Osteocyte (in vitro differentiated cells): ENCODE data around the gene CPEB3. TPM values are rescaled to one million over a fixed set of nuclear protein-coding genes. Genes with fewer than 3 reads are reported as not detected.

Experiments
- DNase-seq: peaks from one replicate; pipeline ENCODE4 v3.0.0; 2021; ENCODE audit warnings: mixed read lengths; ENCODE audit not compliant: unreplicated experiment; ENCODE audit errors: extremely low spot score
- H3K27ac Mint-ChIP-seq: one replicate; pipeline ENCODE4 v1.8.0; 2021; ENCODE audit warnings: mild to moderate bottlenecking, mixed read lengths; ENCODE audit not compliant: unreplicated experiment
- H3K27me3 Mint-ChIP-seq: one replicate; pipeline ENCODE4 v1.8.0; 2021; ENCODE audit warnings: mixed read lengths; ENCODE audit not compliant: unreplicated experiment
- H3K36me3 Mint-ChIP-seq: one replicate; pipeline ENCODE4 v1.8.0; 2021; ENCODE audit warnings: mixed read lengths; ENCODE audit not compliant: unreplicated experiment
- H3K4me1 Mint-ChIP-seq: one replicate; pipeline ENCODE4 v1.8.0; 2021; ENCODE audit warnings: mixed read lengths; ENCODE audit not compliant: unreplicated experiment
- H3K4me3 Mint-ChIP-seq: one replicate; pipeline ENCODE4 v1.8.0; 2021; ENCODE audit warnings: mild to moderate bottlenecking, moderate library complexity, mixed read lengths; ENCODE audit not compliant: unreplicated experiment
- H3K9me3 Mint-ChIP-seq: one replicate; pipeline ENCODE4 v1.8.0; 2021; ENCODE audit warnings: mixed read lengths; ENCODE audit not compliant: unreplicated experiment
- total RNA-seq: library from RNA; stranded (reverse); gene quantifications from 2 replicates; pipeline ENCODE4 v1.2.1, GENCODE V29; 2021
- TF ChIP-seq, protein P1 (sequence below): fragments of 200-600 bp; sonication (generic); IDR thresholded peaks from 2 replicates; pipeline ENCODE4 v1.5.0; 2021; ENCODE audit warnings: antibody characterized with exemption, mild to moderate bottlenecking, moderate library complexity

CPEB3 gene
- total RNA-seq, 1 donor from 2014 or later, result 2.0 TPM

DNA sequence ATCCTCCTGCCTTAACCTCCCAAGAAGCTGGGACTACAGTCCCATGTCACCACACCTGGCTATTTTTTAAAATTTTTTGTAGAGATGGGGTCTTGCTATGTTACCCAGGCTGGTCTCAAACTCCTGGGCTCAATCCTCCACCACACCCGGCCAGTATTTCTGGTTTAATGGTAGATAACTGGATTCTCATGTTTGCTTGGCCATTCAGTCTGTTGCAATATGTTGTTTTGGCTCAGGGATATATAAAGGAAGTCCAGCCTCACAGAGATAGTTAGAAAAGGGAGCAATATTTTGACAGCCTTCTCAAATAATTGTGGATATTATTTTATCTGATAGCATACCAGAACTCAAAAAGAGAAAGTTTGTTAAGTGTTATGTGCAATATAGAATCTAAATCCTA lies 284.9 kb downstream of the CPEB3 start:
- DNase-seq, result no peak
- Mint-ChIP-seq H3K4me3 (no peak overlapping the region), H3K27me3 (no peaks in the 10 kb centered on the region), H3K4me1 (no peaks in the 10 kb centered on the region), H3K36me3 (peaks cover 57% of the 10 kb centered on the region), H3K9me3 (peaks cover 9% of the 10 kb centered on the region), H3K27ac (no peak overlapping the region)
- TF ChIP-seq, protein P1, sequence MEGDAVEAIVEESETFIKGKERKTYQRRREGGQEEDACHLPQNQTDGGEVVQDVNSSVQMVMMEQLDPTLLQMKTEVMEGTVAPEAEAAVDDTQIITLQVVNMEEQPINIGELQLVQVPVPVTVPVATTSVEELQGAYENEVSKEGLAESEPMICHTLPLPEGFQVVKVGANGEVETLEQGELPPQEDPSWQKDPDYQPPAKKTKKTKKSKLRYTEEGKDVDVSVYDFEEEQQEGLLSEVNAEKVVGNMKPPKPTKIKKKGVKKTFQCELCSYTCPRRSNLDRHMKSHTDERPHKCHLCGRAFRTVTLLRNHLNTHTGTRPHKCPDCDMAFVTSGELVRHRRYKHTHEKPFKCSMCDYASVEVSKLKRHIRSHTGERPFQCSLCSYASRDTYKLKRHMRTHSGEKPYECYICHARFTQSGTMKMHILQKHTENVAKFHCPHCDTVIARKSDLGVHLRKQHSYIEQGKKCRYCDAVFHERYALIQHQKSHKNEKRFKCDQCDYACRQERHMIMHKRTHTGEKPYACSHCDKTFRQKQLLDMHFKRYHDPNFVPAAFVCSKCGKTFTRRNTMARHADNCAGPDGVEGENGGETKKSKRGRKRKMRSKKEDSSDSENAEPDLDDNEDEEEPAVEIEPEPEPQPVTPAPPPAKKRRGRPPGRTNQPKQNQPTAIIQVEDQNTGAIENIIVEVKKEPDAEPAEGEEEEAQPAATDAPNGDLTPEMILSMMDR, result no peak

DNA sequence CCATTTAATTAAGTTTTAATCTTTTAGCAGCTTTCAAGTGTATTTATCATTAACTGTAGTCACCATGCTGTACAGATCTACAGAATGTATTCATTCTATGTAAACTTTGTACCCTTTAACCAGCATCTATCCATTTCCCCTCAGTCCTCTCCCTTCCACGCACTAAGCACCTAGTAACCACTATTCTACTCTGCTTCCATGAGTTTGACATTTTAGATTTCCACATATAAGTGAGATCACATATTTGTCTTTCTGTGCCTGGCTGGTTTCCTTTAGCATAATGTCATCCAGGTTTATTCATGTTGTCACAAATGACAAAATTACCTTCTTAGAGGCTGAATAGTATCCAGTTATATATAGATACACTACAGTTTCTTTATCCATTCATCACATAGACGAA lies 287.6 kb downstream of the CPEB3 start:
- Mint-ChIP-seq H3K27me3 (no peaks in the 10 kb centered on the region), H3K4me1 (no peaks in the 10 kb centered on the region), H3K9me3 (peaks cover 9% of the 10 kb centered on the region), H3K27ac (no peak overlapping the region), H3K4me3 (no peak overlapping the region), H3K36me3 (peaks cover 60% of the 10 kb centered on the region)
- TF ChIP-seq, protein P1, result no peak
- no peak for DNase-seq

DNA sequence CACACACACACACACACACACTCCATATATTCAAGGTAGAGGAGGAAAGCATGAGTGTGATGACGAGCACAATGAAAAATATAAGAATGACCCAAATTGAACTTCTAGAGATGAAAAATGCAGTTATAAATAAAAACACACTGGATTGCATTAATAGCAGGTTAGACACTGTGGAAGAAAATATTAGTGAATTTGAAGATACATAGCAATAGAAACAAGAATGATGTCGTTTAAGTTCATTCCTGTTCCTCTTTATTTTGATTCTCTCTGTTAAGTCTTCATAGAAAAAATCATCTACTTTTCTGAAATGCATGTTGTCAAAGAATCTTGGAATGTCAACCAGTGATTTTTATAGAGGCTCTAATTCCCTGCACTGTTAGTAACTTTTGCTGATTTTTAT lies 288.9 kb downstream of the CPEB3 start:
- peaks cover 72% of the 10 kb centered on the region for H3K36me3 Mint-ChIP-seq
- H3K27ac Mint-ChIP-seq, result no peak overlapping the region
- H3K9me3 Mint-ChIP-seq, result peaks cover 9% of the 10 kb centered on the region
- TF ChIP-seq, protein P1, result no peak
- H3K4me3 Mint-ChIP-seq, result no peak overlapping the region
- no peaks in the 10 kb centered on the region for H3K27me3 Mint-ChIP-seq
- H3K4me1 Mint-ChIP-seq, result no peaks in the 10 kb centered on the region
- DNase-seq, result no peak

DNA sequence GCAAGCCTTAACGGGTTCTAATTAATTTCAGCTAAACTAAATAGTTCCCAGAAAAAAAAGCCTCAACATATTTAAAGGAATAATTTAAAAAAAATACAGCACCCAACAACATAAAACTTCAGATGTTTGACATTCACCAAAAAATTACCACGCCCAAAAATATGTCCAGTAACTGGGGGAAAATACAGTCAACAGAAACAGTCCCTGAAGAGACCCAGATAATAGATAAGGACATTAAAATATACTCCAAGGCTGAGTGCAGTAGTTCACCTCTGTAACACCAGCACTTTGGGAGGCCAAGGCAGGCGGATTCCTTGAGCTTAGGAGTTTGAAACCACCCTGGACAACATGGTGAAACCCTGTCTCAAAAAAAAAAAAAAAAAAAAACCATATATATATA lies 289.3 kb downstream of the CPEB3 start:
- Mint-ChIP-seq H3K4me1 (no peaks in the 10 kb centered on the region), H3K27ac (no peak overlapping the region), H3K9me3 (peaks cover 9% of the 10 kb centered on the region), H3K4me3 (no peak overlapping the region), H3K36me3 (peaks cover 68% of the 10 kb centered on the region), H3K27me3 (no peaks in the 10 kb centered on the region)
- TF ChIP-seq, protein P1, result no peak
- DNase-seq, result no peak

Other genes starting within 250 kb of the CPEB3 start
- gene MARCHF5, start 89 bp upstream of the CPEB3 start, total RNA-seq, result 48.9 and 49.9 TPM in 2 replicates